Peyer's patch (tissue), 4 donors: ENCODE data around the gene PRMT7. TPM values are rescaled to one million over a fixed set of nuclear protein-coding genes. Genes with fewer than 3 reads are reported as not detected.

Experiments
- DNase-seq, 3 donors: peaks; one replicate each; pipeline ENCODE4 v3.0.0-alpha.2; 2017 to 2019
- H3K27ac ChIP-seq, 4 donors: fragments of 200-600 bp; sonication (generic); one replicate each; pipeline ENCODE4 v1.5.1; 2016 to 2019
- H3K27me3 ChIP-seq, 2 donors: fragments of 200-600 bp; sonication (generic); one replicate each; pipeline ENCODE4 v1.5.1; 2019
- H3K36me3 ChIP-seq, 3 donors: fragments of 200-600 bp; sonication (generic); one replicate each; pipeline ENCODE4 v1.5.1; 2016 to 2019
- H3K4me1 ChIP-seq, 4 donors: fragments of 200-600 bp; sonication (generic); one replicate each; pipeline ENCODE4 v1.5.1; 2016 to 2019
- H3K4me3 ChIP-seq, 4 donors: fragments of 200-600 bp; sonication (generic); 1 replicate in 3 of 4; 2 replicates in 1 of 4; pipeline ENCODE4 v1.5.1; 2016 to 2019; ENCODE audit warnings: mild to moderate bottlenecking in 1 of 4
- H3K9me3 ChIP-seq, 4 donors: fragments of 200-600 bp; sonication (generic); one replicate each; pipeline ENCODE4 v1.5.1; 2016 to 2019; ENCODE audit warnings: mild to moderate bottlenecking in 1 of 4
- POLR2A ChIP-seq, 2 donors: fragments of 450-650 bp; IDR thresholded peaks; one replicate each; pipeline ENCODE4 v1.5.1; 2017; ENCODE audit warnings: antibody characterized with exemption in 2 of 2, mild to moderate bottlenecking in 2 of 2, moderate library complexity in 2 of 2
- total RNA-seq, 4 donors: library from RNA; depleted of rRNA; stranded (reverse); fragments of >200 nt; gene quantifications; one replicate each; pipeline ENCODE4 v1.1.0, GENCODE V29; 2016
- TF ChIP-seq, protein P1 (sequence below), 6 experiments: fragments of 450-650 bp in 4 of 6; fragments of 200-600 bp in 2 of 6; sonication (generic) in 1 of 6; IDR thresholded peaks; one replicate each; pipeline ENCODE4 v1.5.1; 2017 to 2019; ENCODE audit warnings: antibody characterized with exemption in 6 of 6, mild to moderate bottlenecking in 3 of 6, moderate library complexity in 1 of 6

Gene PRMT7
- total RNA-seq, 4 donors from 2014 or later, result 36.6 to 145 (median 65.0) TPM

DNA sequence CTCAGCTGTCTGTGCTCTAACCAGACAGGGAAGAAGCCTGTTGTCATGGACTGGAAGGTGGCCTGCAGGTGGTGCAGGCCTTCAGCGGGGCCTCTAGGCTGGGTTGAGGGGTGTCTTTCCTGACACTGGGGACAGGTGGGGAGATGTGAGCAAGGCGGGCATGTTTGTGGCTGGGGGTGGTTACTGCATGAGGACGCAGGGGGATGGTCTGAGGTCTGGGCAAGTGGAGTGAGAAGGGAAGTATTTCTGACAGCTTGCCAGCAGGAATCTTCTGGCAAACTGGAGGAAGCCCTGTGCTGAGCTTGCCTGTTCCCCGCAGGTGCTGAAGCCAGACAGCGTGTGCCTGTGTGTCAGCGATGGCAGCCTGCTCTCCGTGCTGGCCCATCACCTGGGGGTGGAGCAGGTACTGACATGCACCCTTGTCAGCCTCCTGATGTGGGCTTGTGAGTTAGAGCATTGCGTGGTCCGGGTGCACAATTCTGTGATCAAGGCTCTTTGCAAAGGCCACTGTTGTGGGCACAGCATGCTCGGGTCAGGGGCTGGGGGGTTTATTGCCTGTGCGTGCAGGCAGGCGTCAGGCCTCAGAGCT is 36.2 kb downstream of the PRMT7 start:
- TF ChIP-seq, protein P1, sequence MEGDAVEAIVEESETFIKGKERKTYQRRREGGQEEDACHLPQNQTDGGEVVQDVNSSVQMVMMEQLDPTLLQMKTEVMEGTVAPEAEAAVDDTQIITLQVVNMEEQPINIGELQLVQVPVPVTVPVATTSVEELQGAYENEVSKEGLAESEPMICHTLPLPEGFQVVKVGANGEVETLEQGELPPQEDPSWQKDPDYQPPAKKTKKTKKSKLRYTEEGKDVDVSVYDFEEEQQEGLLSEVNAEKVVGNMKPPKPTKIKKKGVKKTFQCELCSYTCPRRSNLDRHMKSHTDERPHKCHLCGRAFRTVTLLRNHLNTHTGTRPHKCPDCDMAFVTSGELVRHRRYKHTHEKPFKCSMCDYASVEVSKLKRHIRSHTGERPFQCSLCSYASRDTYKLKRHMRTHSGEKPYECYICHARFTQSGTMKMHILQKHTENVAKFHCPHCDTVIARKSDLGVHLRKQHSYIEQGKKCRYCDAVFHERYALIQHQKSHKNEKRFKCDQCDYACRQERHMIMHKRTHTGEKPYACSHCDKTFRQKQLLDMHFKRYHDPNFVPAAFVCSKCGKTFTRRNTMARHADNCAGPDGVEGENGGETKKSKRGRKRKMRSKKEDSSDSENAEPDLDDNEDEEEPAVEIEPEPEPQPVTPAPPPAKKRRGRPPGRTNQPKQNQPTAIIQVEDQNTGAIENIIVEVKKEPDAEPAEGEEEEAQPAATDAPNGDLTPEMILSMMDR (IDR thresholded peaks at IDR 0.05), result no peak
- no peak for TF ChIP-seq POLR2A (IDR thresholded peaks at IDR 0.05)
- H3K9me3 ChIP-seq, result no peaks in the 10 kb centered on the region
- H3K36me3 ChIP-seq, result peaks cover 0 to 78% (median 0%) of the 10 kb centered on the region in 3 donors

DNA sequence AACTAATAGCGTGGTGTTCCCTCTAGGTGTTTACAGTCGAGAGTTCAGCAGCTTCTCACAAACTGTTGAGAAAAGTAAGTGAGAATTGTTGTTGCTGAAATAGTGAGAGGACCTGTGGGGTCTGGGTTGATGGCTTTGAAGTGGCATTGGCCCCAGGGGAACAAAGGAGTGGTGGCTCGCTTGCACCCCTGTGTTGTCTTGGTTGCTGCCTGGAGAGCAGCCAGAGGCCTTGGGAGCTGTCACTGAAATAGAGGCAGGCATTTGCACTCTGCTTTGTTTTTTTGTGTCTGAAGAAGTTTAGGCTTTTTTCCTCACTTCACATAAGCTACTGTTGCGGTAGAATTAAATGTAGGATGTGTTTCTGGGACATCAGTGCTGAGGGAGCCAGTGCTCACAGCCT is 36.8 kb downstream of the PRMT7 start:
- H3K4me3 ChIP-seq, result no peak overlapping the region
- peaks cover 0 to 6% (median 2%) of the 10 kb centered on the region in 4 donors for H3K4me1 ChIP-seq
- no peaks in the 10 kb centered on the region for H3K9me3 ChIP-seq
- H3K36me3 ChIP-seq, result peaks cover 0 to 77% (median 0%) of the 10 kb centered on the region in 3 donors
- no peak overlapping the region for H3K27ac ChIP-seq
- TF ChIP-seq, protein P1 (IDR thresholded peaks at IDR 0.05), result no peak
- no peak for TF ChIP-seq POLR2A (IDR thresholded peaks at IDR 0.05)
- no peak for DNase-seq
- H3K27me3 ChIP-seq, result no peaks in the 10 kb centered on the region

More for the DNA sequence above, 36.2 kb downstream of the PRMT7 start:
- no peak overlapping the region for H3K4me3 ChIP-seq
- no peaks in the 10 kb centered on the region for H3K27me3 ChIP-seq
- H3K27ac ChIP-seq, result no peak overlapping the region
- H3K4me1 ChIP-seq, result peaks cover 0 to 6% (median 2%) of the 10 kb centered on the region in 4 donors
- no peak for DNase-seq

DNA sequence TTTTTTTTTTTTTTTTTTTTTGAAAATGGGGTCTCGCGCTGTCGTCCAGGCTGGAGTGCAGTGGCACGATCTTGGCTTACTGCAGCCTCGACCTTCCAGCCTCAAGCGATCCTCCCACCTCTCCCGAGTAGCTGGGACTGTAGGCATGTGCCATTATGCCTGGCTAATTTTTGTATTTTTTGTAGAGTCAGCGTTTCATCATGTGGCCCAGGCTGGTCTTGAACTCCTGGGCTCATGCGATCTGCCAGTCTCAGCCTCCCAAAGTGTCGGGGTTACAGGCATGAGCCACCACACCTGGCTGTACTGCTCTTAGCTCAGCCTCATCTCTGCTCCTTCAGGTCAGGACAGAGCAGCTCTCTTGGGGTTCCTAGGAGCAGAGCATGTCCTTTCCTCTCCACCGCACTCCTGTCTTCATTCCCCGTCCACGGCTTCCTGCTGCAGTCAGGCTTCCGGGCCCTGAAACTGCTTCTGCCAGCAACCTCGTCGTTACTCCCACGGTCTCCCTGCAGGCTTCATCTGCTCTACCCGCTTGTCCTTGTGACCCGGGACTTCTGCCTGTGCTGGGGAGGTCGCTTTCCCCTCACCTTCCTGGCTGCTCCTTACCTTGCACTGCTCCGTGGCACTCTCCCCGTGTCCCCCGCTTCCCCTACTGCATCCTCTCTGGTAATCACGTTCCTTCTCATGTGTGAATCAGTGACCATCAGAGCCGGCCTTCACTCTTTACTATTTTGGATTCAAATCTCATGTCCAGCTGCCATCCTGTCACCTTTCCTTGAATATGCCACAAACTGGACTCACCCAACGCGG is 38.0 kb downstream of the PRMT7 start:
- Histone ChIP-seq H3K27ac (no peak overlapping the region), H3K4me1 (peaks cover 0 to 6% (median 2%) of the 10 kb centered on the region in 4 donors), H3K27me3 (no peaks in the 10 kb centered on the region), H3K36me3 (peaks cover 0 to 76% (median 0%) of the 10 kb centered on the region in 3 donors), H3K9me3 (no peaks in the 10 kb centered on the region), H3K4me3 (no peak overlapping the region)
- DNase-seq, result no peak
- no peak for TF ChIP-seq POLR2A (IDR thresholded peaks at IDR 0.05)
- TF ChIP-seq, protein P1 (IDR thresholded peaks at IDR 0.05), result no peak

DNA sequence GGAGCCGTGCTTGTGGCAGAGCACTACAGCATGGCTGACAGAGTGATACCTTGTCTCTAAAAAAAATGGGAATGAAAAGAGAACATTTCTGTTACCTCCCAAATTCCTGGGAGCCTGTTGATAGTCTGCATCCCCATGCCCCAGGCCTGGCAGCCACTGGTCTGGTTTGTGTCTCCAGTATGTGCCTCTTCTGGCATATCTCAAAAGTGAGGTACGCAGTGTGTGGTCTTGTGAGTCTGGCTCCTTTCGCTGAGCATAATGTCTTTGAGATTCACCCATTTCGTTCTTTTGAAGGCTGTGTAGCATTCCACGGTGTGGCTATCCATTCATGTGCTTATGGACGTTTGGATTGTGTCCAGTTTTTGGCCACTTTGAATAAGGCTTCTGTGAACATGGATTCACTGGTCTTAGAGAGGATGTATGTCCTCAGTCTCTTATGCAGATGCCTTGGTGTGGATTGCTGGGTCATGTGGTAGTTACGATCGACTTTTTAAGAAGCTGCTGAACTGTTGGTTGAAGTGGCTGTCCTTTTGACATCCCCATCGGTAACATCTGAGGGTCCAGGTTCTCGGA is 39.1 kb downstream of the PRMT7 start:
- Histone ChIP-seq H3K9me3 (no peaks in the 10 kb centered on the region), H3K4me1 (peaks cover 0 to 6% (median 2%) of the 10 kb centered on the region in 4 donors), H3K27me3 (no peaks in the 10 kb centered on the region), H3K36me3 (peaks cover 0 to 86% (median 0%) of the 10 kb centered on the region in 3 donors), H3K4me3 (no peak overlapping the region), H3K27ac (no peak overlapping the region)
- no peak for DNase-seq
- TF ChIP-seq, protein P1 (IDR thresholded peaks at IDR 0.05), result no peak
- TF ChIP-seq POLR2A (IDR thresholded peaks at IDR 0.05), result no peak

DNA sequence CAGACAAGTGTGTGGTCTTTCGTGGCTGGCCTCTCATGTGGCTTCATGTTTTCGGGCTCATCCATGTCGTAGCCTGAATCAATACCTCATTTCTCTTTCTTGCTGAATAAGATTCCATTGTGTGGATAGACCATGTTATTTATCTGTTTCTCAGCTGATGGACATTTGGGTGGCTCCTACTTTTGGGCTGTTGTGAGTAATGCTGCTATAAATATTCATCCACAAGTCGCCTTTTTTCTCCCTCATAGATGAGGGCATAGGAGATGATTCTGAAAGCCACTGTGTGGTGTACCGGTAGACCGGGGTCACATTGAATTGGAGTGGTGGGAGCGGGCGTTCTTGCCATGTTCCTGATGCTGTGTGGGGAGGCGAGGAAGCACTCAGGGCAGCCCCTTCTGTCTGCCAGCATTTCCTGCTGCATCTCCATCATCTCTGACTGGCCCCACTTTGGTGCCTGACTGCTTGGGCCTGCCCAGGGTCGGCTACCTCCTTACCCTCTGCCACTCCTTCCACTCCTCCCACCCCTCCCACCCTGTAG is 40.1 kb downstream of the PRMT7 start:
- Histone ChIP-seq H3K36me3 (peaks cover 0 to 90% (median 0%) of the 10 kb centered on the region in 3 donors), H3K4me3 (no peak overlapping the region), H3K27me3 (no peaks in the 10 kb centered on the region), H3K9me3 (no peaks in the 10 kb centered on the region), H3K27ac (no peak overlapping the region), H3K4me1 (peaks cover 3 to 12% (median 5%) of the 10 kb centered on the region in 4 donors)
- no peak for TF ChIP-seq POLR2A (IDR thresholded peaks at IDR 0.05)
- TF ChIP-seq, protein P1 (IDR thresholded peaks at IDR 0.05), result no peak
- no peak for DNase-seq
